ENCODE results near the gene CCT6B. TPM values are rescaled to one million over a fixed set of nuclear protein-coding genes. Genes with fewer than 3 reads are reported as not detected.

Gene CCT6B
- total and polyA plus RNA-seq, 9 of the 15 experiments (the other 6 are each of a cell fraction or from before 2014, with no cell fraction given) = 0.25 to 0.91 (median 0.58) TPM

- TF ChIP-seq ATF3 (IDR thresholded peaks at IDR 0.05) = no peak
- TF ChIP-seq ATF3 (CRISPR knock-in tag; conservative IDR thresholded peaks at IDR 0.05) = no peak
- no peak for TF ChIP-seq ZBTB1 (CRISPR knock-in tag; IDR thresholded peaks at IDR 0.05; ENCODE audit: borderline replicate concordance, low read depth)
Measured at GRCh38 chr17:34879146-34879545, 82.1 kb downstream of the CCT6B start (continued).

Other genes with a start within 250 kb of the CCT6B start
Only the 7 nearest of the 8 such genes appear.
- gene ZNF830, start 80 bp upstream of the CCT6B start, total RNA-seq (2014; rRNA removed) = 16.2 and 28.7 TPM in 2 replicates
- gene ZNF830, start 80 bp upstream of the CCT6B start, total RNA-seq (2014; rRNA removed; fragmentation: Illumina TruSeq; extraction: Trizol) = 21.8 and 22.4 TPM in 2 replicates
- gene ZNF830, start 80 bp upstream of the CCT6B start, total RNA-seq (2015; rRNA removed; fragmentation: Illumina TruSeq; extraction: Trizol) = 24.7 and 28.0 TPM in 2 replicates
- gene ZNF830, start 80 bp upstream of the CCT6B start, total RNA-seq (2021) = 17.2 and 21.7 TPM in 2 replicates
- gene ZNF830, start 80 bp upstream of the CCT6B start, polyA plus RNA-seq (2011; rRNA removed) = 8.9 and 14.4 TPM in 2 replicates
- 17.3 and 19.0 TPM in 2 replicates for gene ZNF830, start 80 bp upstream of the CCT6B start, polyA plus RNA-seq (2014; fragmentation: Illumina TruSeq; extraction: Trizol)
- gene ZNF830, start 80 bp upstream of the CCT6B start, polyA plus RNA-seq (2014; fragmentation: Nextera tagmentation; extraction: Ambion mirVana) = 10 to 100 TPM; 13.1 to 18.8 TPM
- 25.4 and 27.1 TPM in 2 replicates for gene ZNF830, start 80 bp upstream of the CCT6B start, polyA plus RNA-seq (2014; rRNA removed)
- gene LIG3, start 19.1 kb upstream of the CCT6B start, total RNA-seq (2014; rRNA removed) = 64.1 and 75.0 TPM in 2 replicates
- 36.8 and 42.5 TPM in 2 replicates for gene LIG3, start 19.1 kb upstream of the CCT6B start, total RNA-seq (2014; rRNA removed; fragmentation: Illumina TruSeq; extraction: Trizol)
- gene LIG3, start 19.1 kb upstream of the CCT6B start, total RNA-seq (2015; rRNA removed; fragmentation: Illumina TruSeq; extraction: Trizol) = 33.4 and 38.4 TPM in 2 replicates
- gene LIG3, start 19.1 kb upstream of the CCT6B start, total RNA-seq (2021) = 55.4 and 55.6 TPM in 2 replicates
- 50.6 and 68.2 TPM in 2 replicates for gene LIG3, start 19.1 kb upstream of the CCT6B start, polyA plus RNA-seq (2011; rRNA removed)
- gene LIG3, start 19.1 kb upstream of the CCT6B start, polyA plus RNA-seq (2014; fragmentation: Illumina TruSeq; extraction: Trizol) = 40.3 and 43.0 TPM in 2 replicates
- 10 to 100 TPM in 1 of 2 experiments, 1 to 10 TPM in 1; 7.6 to 21.5 TPM for gene LIG3, start 19.1 kb upstream of the CCT6B start, polyA plus RNA-seq (2014; fragmentation: Nextera tagmentation; extraction: Ambion mirVana)
- gene LIG3, start 19.1 kb upstream of the CCT6B start, polyA plus RNA-seq (2014; rRNA removed) = 52.3 and 54.3 TPM in 2 replicates
- 12.7 and 16.4 TPM in 2 replicates for gene RFFL, start 102.2 kb upstream of the CCT6B start, total RNA-seq (2014; rRNA removed)
- 12.5 and 12.8 TPM in 2 replicates for gene RFFL, start 102.2 kb upstream of the CCT6B start, total RNA-seq (2014; rRNA removed; fragmentation: Illumina TruSeq; extraction: Trizol)
- gene RFFL, start 102.2 kb upstream of the CCT6B start, total RNA-seq (2015; rRNA removed; fragmentation: Illumina TruSeq; extraction: Trizol) = 12.4 and 12.5 TPM in 2 replicates
- 18.1 and 19.3 TPM in 2 replicates for gene RFFL, start 102.2 kb upstream of the CCT6B start, total RNA-seq (2021)
- gene RFFL, start 102.2 kb upstream of the CCT6B start, polyA plus RNA-seq (2011; rRNA removed) = 11.9 and 15.9 TPM in 2 replicates
- gene RFFL, start 102.2 kb upstream of the CCT6B start, polyA plus RNA-seq (2014; fragmentation: Illumina TruSeq; extraction: Trizol) = 13.7 and 13.9 TPM in 2 replicates
- gene RFFL, start 102.2 kb upstream of the CCT6B start, polyA plus RNA-seq (2014; fragmentation: Nextera tagmentation; extraction: Ambion mirVana) = 1 to 10 TPM; 3.4 to 3.7 TPM
- gene RFFL, start 102.2 kb upstream of the CCT6B start, polyA plus RNA-seq (2014; rRNA removed) = 9.2 and 9.6 TPM in 2 replicates
- gene RAD51D, start 158.4 kb upstream of the CCT6B start, total RNA-seq (2014; rRNA removed) = 6.3 and 7.6 TPM in 2 replicates
- gene RAD51D, start 158.4 kb upstream of the CCT6B start, total RNA-seq (2014; rRNA removed; fragmentation: Illumina TruSeq; extraction: Trizol) = 7.4 and 8.7 TPM in 2 replicates
- 8.7 and 10.3 TPM in 2 replicates for gene RAD51D, start 158.4 kb upstream of the CCT6B start, total RNA-seq (2015; rRNA removed; fragmentation: Illumina TruSeq; extraction: Trizol)
- 16.9 and 19.0 TPM in 2 replicates for gene RAD51D, start 158.4 kb upstream of the CCT6B start, total RNA-seq (2021)
- gene RAD51D, start 158.4 kb upstream of the CCT6B start, polyA plus RNA-seq (2011; rRNA removed) = 10.1 and 15.2 TPM in 2 replicates
- 8.4 and 11.1 TPM in 2 replicates for gene RAD51D, start 158.4 kb upstream of the CCT6B start, polyA plus RNA-seq (2014; fragmentation: Illumina TruSeq; extraction: Trizol)
- 1 to 10 TPM; 2.2 to 2.5 TPM for gene RAD51D, start 158.4 kb upstream of the CCT6B start, polyA plus RNA-seq (2014; fragmentation: Nextera tagmentation; extraction: Ambion mirVana)
- 10.1 and 15.2 TPM in 2 replicates for gene RAD51D, start 158.4 kb upstream of the CCT6B start, polyA plus RNA-seq (2014; rRNA removed)
- gene FNDC8, start 160.2 kb upstream of the CCT6B start, total RNA-seq (2014; rRNA removed) = not detected in 2 replicates
- not detected in 2 replicates for gene FNDC8, start 160.2 kb upstream of the CCT6B start, total RNA-seq (2014; rRNA removed; fragmentation: Illumina TruSeq; extraction: Trizol)
- gene FNDC8, start 160.2 kb upstream of the CCT6B start, total RNA-seq (2015; rRNA removed; fragmentation: Illumina TruSeq; extraction: Trizol) = not detected in 2 replicates
- gene FNDC8, start 160.2 kb upstream of the CCT6B start, total RNA-seq (2021) = not detected in 2 replicates
- not detected in 2 replicates for gene FNDC8, start 160.2 kb upstream of the CCT6B start, polyA plus RNA-seq (2011; rRNA removed)
- not detected in 2 replicates for gene FNDC8, start 160.2 kb upstream of the CCT6B start, polyA plus RNA-seq (2014; fragmentation: Illumina TruSeq; extraction: Trizol)
- gene FNDC8, start 160.2 kb upstream of the CCT6B start, polyA plus RNA-seq (2014; fragmentation: Nextera tagmentation; extraction: Ambion mirVana) = under 1 TPM in 1 of 2 experiments, not detected in 1; 0.04 TPM
- gene FNDC8, start 160.2 kb upstream of the CCT6B start, polyA plus RNA-seq (2014; rRNA removed) = not detected in 2 replicates
- gene NLE1, start 180.8 kb upstream of the CCT6B start, total RNA-seq (2014; rRNA removed) = 44.9 and 53.4 TPM in 2 replicates
- 18.0 and 24.6 TPM in 2 replicates for gene NLE1, start 180.8 kb upstream of the CCT6B start, total RNA-seq (2014; rRNA removed; fragmentation: Illumina TruSeq; extraction: Trizol)
- 28.2 and 30.0 TPM in 2 replicates for gene NLE1, start 180.8 kb upstream of the CCT6B start, total RNA-seq (2015; rRNA removed; fragmentation: Illumina TruSeq; extraction: Trizol)
- 63.2 and 69.0 TPM in 2 replicates for gene NLE1, start 180.8 kb upstream of the CCT6B start, total RNA-seq (2021)
- gene NLE1, start 180.8 kb upstream of the CCT6B start, polyA plus RNA-seq (2011; rRNA removed) = 21.2 and 26.5 TPM in 2 replicates
- gene NLE1, start 180.8 kb upstream of the CCT6B start, polyA plus RNA-seq (2014; fragmentation: Illumina TruSeq; extraction: Trizol) = 29.4 and 45.9 TPM in 2 replicates
- 1 to 10 TPM; 3.8 to 7.0 TPM for gene NLE1, start 180.8 kb upstream of the CCT6B start, polyA plus RNA-seq (2014; fragmentation: Nextera tagmentation; extraction: Ambion mirVana)
- gene NLE1, start 180.8 kb upstream of the CCT6B start, polyA plus RNA-seq (2014; rRNA removed) = 36.0 and 41.0 TPM in 2 replicates
- not detected in 2 replicates for gene UNC45B, start 186.4 kb upstream of the CCT6B start, total RNA-seq (2014; rRNA removed)
- gene UNC45B, start 186.4 kb upstream of the CCT6B start, total RNA-seq (2014; rRNA removed; fragmentation: Illumina TruSeq; extraction: Trizol) = not detected in 2 replicates
- gene UNC45B, start 186.4 kb upstream of the CCT6B start, total RNA-seq (2015; rRNA removed; fragmentation: Illumina TruSeq; extraction: Trizol) = not detected in 2 replicates
- gene UNC45B, start 186.4 kb upstream of the CCT6B start, total RNA-seq (2021) = not detected in 2 replicates
- not detected in 2 replicates for gene UNC45B, start 186.4 kb upstream of the CCT6B start, polyA plus RNA-seq (2011; rRNA removed)
- gene UNC45B, start 186.4 kb upstream of the CCT6B start, polyA plus RNA-seq (2014; fragmentation: Illumina TruSeq; extraction: Trizol) = not detected in 2 replicates
- not detected for gene UNC45B, start 186.4 kb upstream of the CCT6B start, polyA plus RNA-seq (2014; fragmentation: Nextera tagmentation; extraction: Ambion mirVana)
- gene UNC45B, start 186.4 kb upstream of the CCT6B start, polyA plus RNA-seq (2014; rRNA removed) = not detected in 2 replicates